ENCODE results near the gene MFAP1.

GRCh38 chr15:43771816-43772215 lies 52.7 kb downstream of the MFAP1 start:
- TF ChIP-seq CTCF (conservative IDR thresholded peaks at IDR 0.05; ENCODE audit: low read depth in 2 of 2) (no peak), POLR2AphosphoS5 (IDR thresholded peaks at IDR 0.05; ENCODE audit: low read depth) (no peak), EZH2 (IDR thresholded peaks at IDR 0.05; ENCODE audit: low read depth, unreplicated experiment) (no peak), CREB1 (CRISPR knock-in tag; IDR thresholded peaks at IDR 0.05; ENCODE audit: low read depth) (no peak), REST (IDR thresholded peaks at IDR 0.05; ENCODE audit: unreplicated experiment) (no peak), JUNB (IDR thresholded peaks at IDR 0.05; ENCODE audit: unreplicated experiment) (no peak), ZNF462 (CRISPR knock-in tag; IDR thresholded peaks at IDR 0.05) (no peak), NANOG (IDR thresholded peaks at IDR 0.05; ENCODE audit: borderline replicate concordance) (no peak), EZH2phosphoT487 (IDR thresholded peaks at IDR 0.05; ENCODE audit: unreplicated experiment) (no peak), STAT1 (IDR thresholded peaks at IDR 0.05; ENCODE audit: unreplicated experiment) (no peak), ZNF114 (CRISPR knock-in tag; IDR thresholded peaks at IDR 0.05) (no peak), ZNF331 (CRISPR knock-in tag; IDR thresholded peaks at IDR 0.05; ENCODE audit: low read depth) (no peak)
- TF ChIP-seq, protein P1, sequence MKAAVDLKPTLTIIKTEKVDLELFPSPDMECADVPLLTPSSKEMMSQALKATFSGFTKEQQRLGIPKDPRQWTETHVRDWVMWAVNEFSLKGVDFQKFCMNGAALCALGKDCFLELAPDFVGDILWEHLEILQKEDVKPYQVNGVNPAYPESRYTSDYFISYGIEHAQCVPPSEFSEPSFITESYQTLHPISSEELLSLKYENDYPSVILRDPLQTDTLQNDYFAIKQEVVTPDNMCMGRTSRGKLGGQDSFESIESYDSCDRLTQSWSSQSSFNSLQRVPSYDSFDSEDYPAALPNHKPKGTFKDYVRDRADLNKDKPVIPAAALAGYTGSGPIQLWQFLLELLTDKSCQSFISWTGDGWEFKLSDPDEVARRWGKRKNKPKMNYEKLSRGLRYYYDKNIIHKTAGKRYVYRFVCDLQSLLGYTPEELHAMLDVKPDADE (IDR thresholded peaks at IDR 0.05): no peak
